ENCODE measurements around the gene CAMK1D.
"Not testable (repeated sequence)": the region's sequence is repeated elsewhere in the genome, so short reads cannot be mapped to it uniquely, and the experiment has no call there.

Gene CAMK1D

GRCh38 chr10:12355384-12355783 lies 6.0 kb downstream of the CAMK1D start:
- no peak for DNase-seq (ENCODE audit: low read depth)
- in situ Hi-C loops (cut with HindIII; ENCODE audit: low sequenced_read_pairs): no loop called here
- TF ChIP-seq CTCF (IDR thresholded peaks at IDR 0.05; ENCODE audit: low read depth, low read length, missing control alignments): no peak
- H3K4me3 ChIP-seq (ENCODE audit: low read depth, low read length): no peak overlapping the region

GRCh38 chr10:12357525-12358151 lies 8.3 kb downstream of the CAMK1D start:
- in situ Hi-C loops (cut with HindIII; ENCODE audit: low sequenced_read_pairs): no loop called here
- no peak overlapping the region for H3K4me3 ChIP-seq (ENCODE audit: low read depth, low read length)
- DNase-seq (ENCODE audit: low read depth): no peak
- no peak for TF ChIP-seq CTCF (IDR thresholded peaks at IDR 0.05; ENCODE audit: low read depth, low read length, missing control alignments)

- H3K4me3 ChIP-seq (ENCODE audit: low read depth, low read length): no peak overlapping the region
- DNase-seq (ENCODE audit: low read depth): no peak
- in situ Hi-C loops (cut with HindIII; ENCODE audit: low sequenced_read_pairs): no loop called here
- TF ChIP-seq CTCF (IDR thresholded peaks at IDR 0.05; ENCODE audit: low read depth, low read length, missing control alignments): no peak
These were observed 9.7 kb downstream of the CAMK1D start for GRCh38 chr10:12358863-12359564.

- no peak for TF ChIP-seq CTCF (IDR thresholded peaks at IDR 0.05; ENCODE audit: low read depth, low read length, missing control alignments)
- in situ Hi-C loops (cut with HindIII; ENCODE audit: low sequenced_read_pairs): no loop called here
- DNase-seq (ENCODE audit: low read depth): no peak
These were observed 11.1 kb downstream of the CAMK1D start for GRCh38 chr10:12360461-12360860.

GRCh38 chr10:12361115-12361514 lies 11.8 kb downstream of the CAMK1D start:
- in situ Hi-C loops (cut with HindIII; ENCODE audit: low sequenced_read_pairs); H3K4me3 ChIP-seq (ENCODE audit: low read depth, low read length); DNase-seq (ENCODE audit: low read depth): not testable (repeated sequence)

More at GRCh38 chr10:12360461-12360860, 11.1 kb downstream of the CAMK1D start:
- H3K4me3 ChIP-seq (ENCODE audit: low read depth, low read length): no peak overlapping the region

- no peak for TF ChIP-seq CTCF (IDR thresholded peaks at IDR 0.05; ENCODE audit: low read depth, low read length, missing control alignments)
- no peak for DNase-seq (ENCODE audit: low read depth)
- no peak overlapping the region for H3K4me3 ChIP-seq (ENCODE audit: low read depth, low read length)
- in situ Hi-C loops (cut with HindIII; ENCODE audit: low sequenced_read_pairs): no loop called here
These were observed 15.2 kb downstream of the CAMK1D start for GRCh38 chr10:12364559-12364958.

GRCh38 chr10:12367272-12367671 lies 17.9 kb downstream of the CAMK1D start:
- DNase-seq (ENCODE audit: low read depth): no peak
- TF ChIP-seq CTCF (IDR thresholded peaks at IDR 0.05; ENCODE audit: low read depth, low read length, missing control alignments): no peak
- in situ Hi-C loops (cut with HindIII; ENCODE audit: low sequenced_read_pairs): no loop called here
- H3K4me3 ChIP-seq (ENCODE audit: low read depth, low read length): no peak overlapping the region

Data from astrocyte of the cerebellum (primary cell).